ENCODE data around the gene EGLN3.
A peak's percentile ranks its signal among the peaks of the same experiment; 100 is the strongest.
"Not testable (repeated sequence)": the region's sequence is repeated elsewhere in the genome, so short reads cannot be mapped to it uniquely, and the experiment has no call there.

Gene EGLN3

GRCh38 chr14:33964599-33965317 lies 13.9 kb upstream of the EGLN3 start:
- no peak overlapping the region for H3K4me3 ChIP-seq
- no peak overlapping the region for H3K27ac ChIP-seq

- no peak overlapping the region for H3K4me3 ChIP-seq
- H3K27ac ChIP-seq = no peak overlapping the region
Observed at GRCh38 chr14:33963892-33964291, 13.0 kb upstream of the EGLN3 start.

- not testable (repeated sequence) for H3K27ac ChIP-seq, H3K4me3 ChIP-seq
Observed at GRCh38 chr14:33962466-33962865, 11.6 kb upstream of the EGLN3 start.

GRCh38 chr14:33962016-33962415 lies 11.1 kb upstream of the EGLN3 start:
- no peak overlapping the region for H3K4me3 ChIP-seq
- H3K27ac ChIP-seq = no peak overlapping the region

GRCh38 chr14:33959692-33960151 lies 8.8 kb upstream of the EGLN3 start:
- Histone ChIP-seq H3K4me3 (no peak overlapping the region), H3K27ac (no peak overlapping the region)

GRCh38 chr14:33958605-33959226 lies 7.8 kb upstream of the EGLN3 start:
- Histone ChIP-seq H3K4me3 (no peak overlapping the region), H3K27ac (no peak overlapping the region)

GRCh38 chr14:33957993-33958392 lies 7.1 kb upstream of the EGLN3 start:
- no peak overlapping the region for H3K27ac ChIP-seq
- no peak overlapping the region for H3K4me3 ChIP-seq

- Histone ChIP-seq H3K4me3 (no peak overlapping the region), H3K27ac (no peak overlapping the region)
Observed at GRCh38 chr14:33957299-33957698, 6.4 kb upstream of the EGLN3 start.

GRCh38 chr14:33956640-33957039 lies 5.8 kb upstream of the EGLN3 start:
- no peak overlapping the region for H3K4me3 ChIP-seq
- H3K27ac ChIP-seq = no peak overlapping the region

- no peak overlapping the region for H3K4me3 ChIP-seq
- no peak overlapping the region for H3K27ac ChIP-seq
Observed at GRCh38 chr14:33954016-33954598, 3.2 kb upstream of the EGLN3 start.

GRCh38 chr14:33952541-33952940 lies 1.7 kb upstream of the EGLN3 start:
- Histone ChIP-seq H3K27ac (no peak overlapping the region), H3K4me3 (no peak overlapping the region)

- Histone ChIP-seq H3K27ac (peak overlapping the region in 12 of 21 experiments; percentile 51 to 89 (median 68)), H3K4me3 (peak overlapping the region; percentile 45 to 67 (median 56))
Observed at GRCh38 chr14:33951183-33951840, 438 bp upstream of the EGLN3 start.

GRCh38 chr14:33949411-33949893 lies 1.4 kb downstream of the EGLN3 start:
- Histone ChIP-seq H3K4me3 (peak overlapping the region; percentile 45 to 67 (median 56)), H3K27ac (peak overlapping the region in 10 of 21 experiments; percentile 51 to 89 (median 72))

GRCh38 chr14:33948869-33949408 lies 1.9 kb downstream of the EGLN3 start:
- Histone ChIP-seq H3K4me3 (peak overlapping the region; percentile 45 to 67 (median 56)), H3K27ac (peak overlapping the region in 4 of 21 experiments; percentile 51 to 89 (median 75))

- Histone ChIP-seq H3K4me3 (peak overlapping the region; percentile 45 to 67 (median 56)), H3K27ac (peak overlapping the region in 1 of 21 experiments; percentile 52)
Observed at GRCh38 chr14:33948145-33948868, 2.6 kb downstream of the EGLN3 start.

GRCh38 chr14:33946679-33947476 lies 4.0 kb downstream of the EGLN3 start:
- Histone ChIP-seq H3K4me3 (peak overlapping the region in 2 of 7 experiments; percentile 2 to 13), H3K27ac (no peak overlapping the region)

- no peak overlapping the region for H3K4me3 ChIP-seq
- no peak overlapping the region for H3K27ac ChIP-seq
Observed at GRCh38 chr14:33945210-33946088, 5.4 kb downstream of the EGLN3 start.
